ENCODE measurements around the gene PAMR1.
"Not testable (repeated sequence)": the region's sequence is repeated elsewhere in the genome, so short reads cannot be mapped to it uniquely, and the experiment has no call there.

Gene PAMR1

GRCh38 chr11:35545391-35546003 lies 20.1 kb upstream of the PAMR1 start:
- DNase-seq (ENCODE audit: low spot score), result no peak

- DNase-seq (ENCODE audit: low spot score), result no peak
Observed at GRCh38 chr11:35543481-35543880, 18.1 kb upstream of the PAMR1 start.

GRCh38 chr11:35541621-35542375 lies 16.4 kb upstream of the PAMR1 start:
- no peak for DNase-seq (ENCODE audit: low spot score)

GRCh38 chr11:35540526-35540925 lies 15.1 kb upstream of the PAMR1 start:
- no peak for DNase-seq (ENCODE audit: low spot score)

- no peak for DNase-seq (ENCODE audit: low spot score)
Observed at GRCh38 chr11:35539781-35540281, 14.4 kb upstream of the PAMR1 start.

- DNase-seq (ENCODE audit: low spot score), result no peak
Observed at GRCh38 chr11:35539256-35539655, 13.8 kb upstream of the PAMR1 start.

GRCh38 chr11:35536470-35536869 lies 11.1 kb upstream of the PAMR1 start:
- DNase-seq (ENCODE audit: low spot score), result no peak

GRCh38 chr11:35531246-35531645 lies 5.8 kb upstream of the PAMR1 start:
- no peak for DNase-seq (ENCODE audit: low spot score)

GRCh38 chr11:35529971-35530495 lies 4.6 kb upstream of the PAMR1 start:
- no peak for DNase-seq (ENCODE audit: low spot score)

GRCh38 chr11:35526370-35526792 lies 965 bp upstream of the PAMR1 start:
- no peak for DNase-seq (ENCODE audit: low spot score)

- DNase-seq (ENCODE audit: low spot score), result no peak
Observed at GRCh38 chr11:35524780-35525179, 636 bp downstream of the PAMR1 start.

GRCh38 chr11:35523861-35524260 lies 1.6 kb downstream of the PAMR1 start:
- DNase-seq (ENCODE audit: low spot score), result no peak

GRCh38 chr11:35523331-35523768 lies 2.1 kb downstream of the PAMR1 start:
- DNase-seq (ENCODE audit: low spot score), result no peak

- DNase-seq (ENCODE audit: low spot score), result not testable (repeated sequence)
Observed at GRCh38 chr11:35522091-35522490, 3.3 kb downstream of the PAMR1 start.

- no peak for DNase-seq (ENCODE audit: low spot score)
Observed at GRCh38 chr11:35520376-35520775, 5.0 kb downstream of the PAMR1 start.

GRCh38 chr11:35518766-35519165 lies 6.7 kb downstream of the PAMR1 start:
- DNase-seq (ENCODE audit: low spot score), result no peak

- DNase-seq (ENCODE audit: low spot score), result no peak
Observed at GRCh38 chr11:35517481-35517880, 7.9 kb downstream of the PAMR1 start.

- no peak for DNase-seq (ENCODE audit: low spot score)
Observed at GRCh38 chr11:35516403-35516802, 9.0 kb downstream of the PAMR1 start.

- DNase-seq (ENCODE audit: low spot score), result no peak
Observed at GRCh38 chr11:35515224-35515623, 10.2 kb downstream of the PAMR1 start.

- no peak for DNase-seq (ENCODE audit: low spot score)
Observed at GRCh38 chr11:35514481-35514880, 10.9 kb downstream of the PAMR1 start.

- no peak for DNase-seq (ENCODE audit: low spot score)
Observed at GRCh38 chr11:35511666-35512065, 13.8 kb downstream of the PAMR1 start.

GRCh38 chr11:35507688-35508087 lies 17.7 kb downstream of the PAMR1 start:
- DNase-seq (ENCODE audit: low spot score), result no peak

GRCh38 chr11:35501776-35502175 lies 23.6 kb downstream of the PAMR1 start:
- DNase-seq (ENCODE audit: low spot score), result no peak
